ENCODE measurements around the gene SERTAD2. TPM values are rescaled to one million over a fixed set of nuclear protein-coding genes. Genes with fewer than 3 reads are reported as not detected.

The SERTAD2 gene
- total and polyA plus RNA-seq, 2 donors (not counting 3 experiments of a cell fraction or from before 2014, with no cell fraction given): 5.5 to 11.2 TPM

- H3K79me2 ChIP-seq (ENCODE audit: control insufficient read depth, insufficient read depth, low read length): no peaks in the 10 kb centered on the region
- H4K20me1 ChIP-seq (replicated peaks; ENCODE audit: control insufficient read depth, extremely low read depth, insufficient read depth, low read length): no peaks in the 10 kb centered on the region
- intact Hi-C loops (cut with micrococcal nuclease) (no loop called here), dilution Hi-C loops (cut with MboI; ENCODE audit: extremely low pct_ligation_motif_present, low sequenced_read_pairs) (no loop called here)
- CTCF ChIA-PET: no interaction called here
- no peak overlapping the region for H3K27ac ChIP-seq (ENCODE audit: insufficient read depth, low read depth, low read length)
- no peaks in the 10 kb centered on the region for H3K27me3 ChIP-seq (ENCODE audit: control insufficient read depth in 2 of 2, insufficient read depth in 2 of 2, low read length in 2 of 2)
- H3K9me3 ChIP-seq (replicated peaks; ENCODE audit: control insufficient read depth, insufficient read depth, low read length): no peaks in the 10 kb centered on the region
- FAIRE-seq (no peak), DNase-seq (ENCODE audit: low read depth, low spot score) (no peak)
- no peak overlapping the region for H3K9ac ChIP-seq (replicated peaks; ENCODE audit: extremely low read depth, insufficient read depth, low read length)
- H3K36me3 ChIP-seq (ENCODE audit: control insufficient read depth in 2 of 2, extremely low read depth in 1 of 2, insufficient read depth in 2 of 2, low read length in 2 of 2): no peaks in the 10 kb centered on the region
- no peak overlapping the region for H3K4me3 ChIP-seq (replicated peaks in 1 of 3; ENCODE audit: insufficient read depth in 1 of 3, low read depth in 1 of 3, low read length in 3 of 3)
- POLR2A ChIA-PET: no interaction called here
- H2AFZ ChIP-seq (ENCODE audit: low read depth, low read length): no peak overlapping the region
- no peak overlapping the region for H3K4me2 ChIP-seq (ENCODE audit: insufficient read depth, low read length)
- no TSS peak for BruUV-seq (replicated peaks)
- TF ChIP-seq JUN (IDR thresholded peaks at IDR 0.05; ENCODE audit: borderline replicate concordance, insufficient read depth, insufficient read length, low read depth) (no peak), GATA2 (IDR thresholded peaks at IDR 0.05; ENCODE audit: insufficient read depth, insufficient read length, low read depth, low read length) (no peak), POLR2A (IDR thresholded peaks at IDR 0.05; ENCODE audit: low read depth, low read length) (no peak), POLR2AphosphoS5 (IDR thresholded peaks at IDR 0.05; ENCODE audit: insufficient read depth, low read depth, low read length) (no peak), FOS (IDR thresholded peaks at IDR 0.05; ENCODE audit: borderline replicate concordance, insufficient read depth, low read length) (no peak), MAX (IDR thresholded peaks at IDR 0.05; ENCODE audit: insufficient read depth, insufficient read length) (no peak), CTCF (IDR thresholded peaks at IDR 0.05; ENCODE audit: extremely low read depth in 1 of 2, insufficient read depth in 1 of 2, low read depth in 1 of 2, low read length in 2 of 2) (no peak), EZH2 (IDR thresholded peaks at IDR 0.05; ENCODE audit: borderline replicate concordance, low read depth, low read length, severe bottlenecking) (no peak), MYC (IDR thresholded peaks at IDR 0.05; ENCODE audit: low read depth, low read length) (no peak)
- H3K9me1 ChIP-seq (replicated peaks; ENCODE audit: control insufficient read depth, extremely low read depth, insufficient read depth, low read length): no peaks in the 10 kb centered on the region
- no peaks in the 10 kb centered on the region for H3K4me1 ChIP-seq (ENCODE audit: control insufficient read depth, extremely low read depth, insufficient read depth, low read length)
These were observed 27.8 kb upstream of the SERTAD2 start for GRCh38 chr2:64681479-64681967.

Data from endothelial cell of umbilical vein (primary cell).